Smooth muscle cell (in vitro differentiated cells): Measurements from ENCODE around the gene TMEM109. TPM values are rescaled to one million over a fixed set of nuclear protein-coding genes. Genes with fewer than 3 reads are reported as not detected.

Source experiments
- DNase-seq: peaks from one replicate; lab custom pipeline; 2025; ENCODE audit not compliant: unreplicated experiment; lab: John Stamatoyannopoulos, UW
- H2AFZ ChIP-seq: fragments of 200-600 bp; sonication (generic); 2 replicates; pipeline ENCODE4 v1.6.0; 2016; ENCODE audit warnings: antibody characterized with exemption, low read depth, mild to moderate bottlenecking
- H3F3A ChIP-seq: fragments of 200-600 bp; sonication (generic); 2 replicates; pipeline ENCODE4 v1.6.0; 2017; ENCODE audit warnings: antibody characterized with exemption, low read depth
- H3K27ac ChIP-seq: fragments of 200-600 bp; sonication (generic); 2 replicates; pipeline ENCODE4 v1.5.1; 2016; ENCODE audit warnings: low read depth, mild to moderate bottlenecking
- H3K27me3 ChIP-seq: fragments of 200-600 bp; sonication (generic); 2 replicates; pipeline ENCODE4 v1.6.1; 2016; ENCODE audit warnings: low read depth, mild to moderate bottlenecking
- H3K36me3 ChIP-seq: fragments of 200-600 bp; sonication (generic); 2 replicates; pipeline ENCODE4 v1.5.1; 2016; ENCODE audit warnings: low read depth
- H3K4me1 ChIP-seq: fragments of 200-600 bp; sonication (generic); 2 replicates; pipeline ENCODE4 v1.5.1; 2016; ENCODE audit warnings: low read depth
- H3K4me2 ChIP-seq: fragments of 200-600 bp; sonication (generic); 2 replicates; pipeline ENCODE4 v1.6.0; 2016; ENCODE audit warnings: mild to moderate bottlenecking
- H3K4me3 ChIP-seq: fragments of 200-600 bp; sonication (generic); 2 replicates; pipeline ENCODE4 v1.5.1; 2016; ENCODE audit warnings: mild to moderate bottlenecking
- H3K79me2 ChIP-seq: fragments of 200-600 bp; sonication (generic); 2 replicates; pipeline ENCODE4 v1.6.0; 2016; ENCODE audit warnings: low read depth, mild to moderate bottlenecking
- H3K9ac ChIP-seq: fragments of 200-600 bp; sonication (generic); 2 replicates; pipeline ENCODE4 v1.6.0; 2016; ENCODE audit warnings: low read depth
- H3K9me3 ChIP-seq: fragments of 200-600 bp; sonication (generic); replicated peaks from 2 replicates; pipeline ENCODE4 v1.5.1; 2016; ENCODE audit warnings: low read depth
- H4K20me1 ChIP-seq: fragments of 200-600 bp; sonication (generic); 2 replicates; pipeline ENCODE4 v1.6.0; 2016; ENCODE audit warnings: low read depth
- CTCF ChIP-seq: fragments of 200-600 bp; sonication (generic); IDR thresholded peaks from 2 replicates; pipeline ENCODE4 v1.5.1; 2017; ENCODE audit warnings: borderline replicate concordance, mild to moderate bottlenecking, antibody characterized with exemption; ENCODE audit not compliant: insufficient read depth, poor library complexity, severe bottlenecking
- WGBS: methylation state at CpG from one replicate; pipeline ENCODE4 v1.1.7; 2016; ENCODE audit warnings: low lambda C conversion rate; 5-methylcytosine and 5-hydroxymethylcytosine counted together
- polyA plus RNA-seq: library from polyadenylated mRNA; unstranded; fragments of >200 nt; fragmentation: Nextera tagmentation; extraction: Ambion mirVana; gene quantifications from 2 replicates; pipeline ENCODE4 v1.2.1, GENCODE V29; 2016
- total RNA-seq: library from RNA; depleted of rRNA; stranded (reverse); fragments of >200 nt; gene quantifications from 2 replicates; pipeline ENCODE4 v1.2.3, GENCODE V29; 2014

The TMEM109 gene
- total and polyA plus RNA-seq, 2 experiments from 2014 or later: 19.8 to 107 TPM

- no peaks in the 10 kb centered on the region for H3K9me3 ChIP-seq
- H3K4me3 ChIP-seq: no peak overlapping the region
- no peaks in the 10 kb centered on the region for H3K36me3 ChIP-seq
- WGBS: 92% methylated on average over 15 of the region's 15 CpGs
- DNase-seq: no peak
- H3K79me2 ChIP-seq: no peaks in the 10 kb centered on the region
- H4K20me1 ChIP-seq: no peaks in the 10 kb centered on the region
- H3K27me3 ChIP-seq: peaks cover under 1% of the 10 kb centered on the region
- no peak overlapping the region for H2AFZ ChIP-seq
- H3F3A ChIP-seq: no peaks in the 10 kb centered on the region
- H3K9ac ChIP-seq: no peak overlapping the region
- no peak overlapping the region for H3K27ac ChIP-seq
- H3K4me2 ChIP-seq: no peak overlapping the region
- no peak for TF ChIP-seq CTCF
- H3K4me1 ChIP-seq: no peaks in the 10 kb centered on the region
Measured at GRCh38 chr11:60972182-60973030, 58.4 kb downstream of the TMEM109 start.

Other genes starting within 250 kb of the TMEM109 start
- gene MS4A8, start 214.5 kb upstream of the TMEM109 start, total RNA-seq: not detected in 2 replicates
- not detected in 2 replicates for gene MS4A8, start 214.5 kb upstream of the TMEM109 start, polyA plus RNA-seq
- not detected in 2 replicates for gene MS4A18, start 189.4 kb upstream of the TMEM109 start, total RNA-seq
- not detected in 2 replicates for gene MS4A18, start 189.4 kb upstream of the TMEM109 start, polyA plus RNA-seq
- gene MS4A15, start 157.3 kb upstream of the TMEM109 start, total RNA-seq: not detected in 2 replicates
- not detected in 2 replicates for gene MS4A15, start 157.3 kb upstream of the TMEM109 start, polyA plus RNA-seq
- not detected in 2 replicates for gene MS4A10, start 128.8 kb upstream of the TMEM109 start, total RNA-seq
- not detected in 2 replicates for gene MS4A10, start 128.8 kb upstream of the TMEM109 start, polyA plus RNA-seq
- 2.6 and 7.5 TPM in 2 replicates for gene CCDC86, start 72.0 kb upstream of the TMEM109 start, total RNA-seq
- 24.2 and 30.3 TPM in 2 replicates for gene CCDC86, start 72.0 kb upstream of the TMEM109 start, polyA plus RNA-seq
- 0.04 TPM in 1 of 2 replicates, not detected in the other for gene PTGDR2, start 58.2 kb upstream of the TMEM109 start, total RNA-seq
- gene PTGDR2, start 58.2 kb upstream of the TMEM109 start, polyA plus RNA-seq: 0.08 and 0.45 TPM in 2 replicates
- 0.94 TPM in 1 of 2 replicates, not detected in the other for gene ZP1, start 46.6 kb upstream of the TMEM109 start, total RNA-seq
- 1.4 and 2.9 TPM in 2 replicates for gene ZP1, start 46.6 kb upstream of the TMEM109 start, polyA plus RNA-seq
- 33.0 and 36.3 TPM in 2 replicates for gene PRPF19, start 7.6 kb upstream of the TMEM109 start, total RNA-seq
- 10.2 and 14.1 TPM in 2 replicates for gene PRPF19, start 7.6 kb upstream of the TMEM109 start, polyA plus RNA-seq
- 40.7 and 46.6 TPM in 2 replicates for gene TMEM132A, start 10.3 kb downstream of the TMEM109 start, total RNA-seq
- gene TMEM132A, start 10.3 kb downstream of the TMEM109 start, polyA plus RNA-seq: 91.3 and 108 TPM in 2 replicates
- gene SLC15A3, start 38.0 kb downstream of the TMEM109 start, total RNA-seq: 0.27 and 0.99 TPM in 2 replicates
- gene SLC15A3, start 38.0 kb downstream of the TMEM109 start, polyA plus RNA-seq: 0.33 and 2.4 TPM in 2 replicates
- gene CD6, start 57.5 kb downstream of the TMEM109 start, total RNA-seq: 0.27 TPM in 1 of 2 replicates, not detected in the other
- 0.21 TPM in 1 of 2 replicates, not detected in the other for gene CD6, start 57.5 kb downstream of the TMEM109 start, polyA plus RNA-seq
- not detected in 2 replicates for gene CD5, start 188.3 kb downstream of the TMEM109 start, total RNA-seq
- 0.10 and 0.72 TPM in 2 replicates for gene CD5, start 188.3 kb downstream of the TMEM109 start, polyA plus RNA-seq
- gene VPS37C, start 247.3 kb downstream of the TMEM109 start, total RNA-seq: 8.8 and 13.6 TPM in 2 replicates
- 15.4 and 22.4 TPM in 2 replicates for gene VPS37C, start 247.3 kb downstream of the TMEM109 start, polyA plus RNA-seq